GM18951 (cell line): ENCODE measurements around the gene SHMT1.
"Not testable (repeated sequence)": the region's sequence is repeated elsewhere in the genome, so short reads cannot be mapped to it uniquely, and the experiment has no call there.

ENCODE experiments used
- POLR2A ChIP-seq: IDR thresholded peaks from 4 replicates; pipeline ENCODE4 v1.6.1; 2011; ENCODE audit warnings: mild to moderate bottlenecking; ENCODE audit not compliant: insufficient read length, insufficient read depth; ENCODE audit errors: extremely low read depth
- in situ Hi-C: fragments of 300-500 bp; cut with MboI; formaldehyde crosslinking; loops from one replicate; pipeline ENCODE4 v1.12.0; 2022; ENCODE audit warnings: low sequenced_read_pairs, mixed read lengths, inconsistent platforms; ENCODE audit not compliant: unreplicated experiment

Gene SHMT1

GRCh38 chr17:18314059-18314730, 49.2 kb downstream of the SHMT1 start:
- TF ChIP-seq POLR2A, result no peak
- in situ Hi-C loops, result no loop called here

GRCh38 chr17:18309202-18309601, 54.1 kb downstream of the SHMT1 start:
- no peak for TF ChIP-seq POLR2A
- in situ Hi-C loops, result no loop called here

- in situ Hi-C loops, result not testable (repeated sequence)
Observed at GRCh38 chr17:18303206-18303605, 60.1 kb downstream of the SHMT1 start.

- in situ Hi-C loops, result no loop called here
- no peak for TF ChIP-seq POLR2A
Observed at GRCh38 chr17:18300725-18301480, 62.4 kb downstream of the SHMT1 start.

- in situ Hi-C loops, result not testable (repeated sequence)
Observed at GRCh38 chr17:18298061-18298460, 65.3 kb downstream of the SHMT1 start.

GRCh38 chr17:18291718-18292540, 71.4 kb downstream of the SHMT1 start:
- in situ Hi-C loops, result no loop called here
- TF ChIP-seq POLR2A, result no peak

GRCh38 chr17:18285296-18285695, 78.1 kb downstream of the SHMT1 start:
- in situ Hi-C loops, result no loop called here
- TF ChIP-seq POLR2A, result no peak

- TF ChIP-seq POLR2A, result no peak
- in situ Hi-C loops, result no loop called here
Observed at GRCh38 chr17:18281788-18282187, 81.6 kb downstream of the SHMT1 start.

GRCh38 chr17:18280766-18281371, 82.5 kb downstream of the SHMT1 start:
- no peak for TF ChIP-seq POLR2A
- in situ Hi-C loops, result no loop called here

- TF ChIP-seq POLR2A, result no peak
- in situ Hi-C loops, result no loop called here
Observed at GRCh38 chr17:18280249-18280648, 83.1 kb downstream of the SHMT1 start.

GRCh38 chr17:18278867-18279266, 84.5 kb downstream of the SHMT1 start:
- no peak for TF ChIP-seq POLR2A

More at GRCh38 chr17:18278867-18279266, 84.5 kb downstream of the SHMT1 start:
- in situ Hi-C loops, result no loop called here
